Left colon (tissue), 2 donors: ENCODE measurements around the gene LY6G5C. TPM values are rescaled to one million over a fixed set of nuclear protein-coding genes. Genes with fewer than 3 reads are reported as not detected.
A peak's percentile ranks its signal among the peaks of the same experiment; 100 is the strongest.

Experiments used
- ATAC-seq: fragments of 200-7000 bp; cut with Tn5 transposase; one replicate; pipeline ENCODE4 v1.9.1; 2020; ENCODE audit warnings: mild to moderate bottlenecking, moderate library complexity
- DNase-seq, 2 donors: peaks; one replicate each; pipeline ENCODE4 v3.0.0-alpha.2; 2020
- intact Hi-C, 2 donors: fragments of 100-400 bp; cut with DNase I in 1 of 2; cut with micrococcal nuclease in 1 of 2; formaldehyde crosslinking; loops; one replicate each; pipeline versions ENCODE4 v1.11.2 to v1.14.0; 2022; cut with DNase I, micrococcal nuclease
- total RNA-seq, 2 donors: library from RNA; stranded (reverse); fragmentation: NEBNext Ultra II Directional; extraction: Animal tissue kit (Norgen Biotek cat#: 25700); gene quantifications; one replicate each; pipeline ENCODE4 v1.2.1, GENCODE V29; 2021
- donor health status: DM: no; HTN: no; CAD: no.
- donor health status: DM: yes; HTN: yes; CAD: no.

Gene LY6G5C
- total RNA-seq, 2 donors from 2014 or later: 1.6 to 2.5 TPM

GRCh38 chr6:31654574-31655348 is 26.1 kb downstream of the LY6G5C start:
- intact Hi-C loops: no loop called here
- no peak for DNase-seq
- no peak for ATAC-seq

- peak; percentile 70 for ATAC-seq
- intact Hi-C loops: no loop called here
- peak; percentile 92 to 93 for DNase-seq
These were observed 27.7 kb downstream of the LY6G5C start for GRCh38 chr6:31652925-31653724.

GRCh38 chr6:31651602-31652191 is 29.2 kb downstream of the LY6G5C start:
- intact Hi-C loops: no loop called here
- DNase-seq: peak in 1 of 2 donors; percentile 85
- peak; percentile 73 for ATAC-seq

GRCh38 chr6:31645325-31645724 is 35.5 kb downstream of the LY6G5C start:
- intact Hi-C loops: no loop called here
- DNase-seq (no peak), ATAC-seq (no peak)

GRCh38 chr6:31643818-31644454 is 36.9 kb downstream of the LY6G5C start:
- DNase-seq (no peak), ATAC-seq (peak; percentile 19)
- intact Hi-C loops: no loop called here

DNA sequence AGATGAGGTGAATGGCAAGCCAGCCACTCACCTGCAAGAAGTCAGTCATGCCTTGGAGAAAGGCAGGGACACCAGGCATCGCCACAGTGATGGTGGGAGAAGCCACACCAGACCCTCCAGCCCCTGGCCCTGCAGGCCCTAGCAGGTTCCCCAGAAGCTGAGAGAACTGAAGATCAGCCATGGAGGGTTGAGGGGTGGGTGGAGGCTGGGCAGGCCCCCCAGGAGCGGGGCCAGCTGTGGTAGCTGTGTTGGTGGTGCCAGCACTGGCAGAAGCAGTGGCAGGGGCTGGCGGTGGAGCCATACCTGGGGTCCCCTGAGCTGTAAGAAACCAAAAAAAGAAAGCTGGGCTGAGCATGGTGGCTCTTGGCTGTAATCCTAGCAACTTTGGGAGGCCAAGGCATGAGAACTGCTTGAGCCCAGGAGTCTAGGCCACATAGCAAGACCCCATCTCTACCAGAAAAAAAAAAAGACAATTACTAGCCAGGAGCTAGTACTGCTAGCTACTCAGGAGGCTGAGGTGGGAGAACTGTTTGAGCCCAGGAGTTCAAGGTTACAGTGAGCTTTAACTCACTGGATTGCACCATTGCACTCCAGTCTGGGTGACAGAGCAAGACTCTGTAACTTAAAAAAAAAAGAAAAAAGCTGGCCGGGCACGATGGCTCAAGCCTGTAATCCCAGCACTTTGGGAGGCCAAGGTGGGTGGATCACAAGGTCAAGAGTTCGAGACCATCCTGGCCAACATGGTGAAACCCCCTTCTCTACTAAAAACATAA is 37.9 kb downstream of the LY6G5C start:
- intact Hi-C loops: no loop called here
- DNase-seq (no peak), ATAC-seq (no peak)

DNA sequence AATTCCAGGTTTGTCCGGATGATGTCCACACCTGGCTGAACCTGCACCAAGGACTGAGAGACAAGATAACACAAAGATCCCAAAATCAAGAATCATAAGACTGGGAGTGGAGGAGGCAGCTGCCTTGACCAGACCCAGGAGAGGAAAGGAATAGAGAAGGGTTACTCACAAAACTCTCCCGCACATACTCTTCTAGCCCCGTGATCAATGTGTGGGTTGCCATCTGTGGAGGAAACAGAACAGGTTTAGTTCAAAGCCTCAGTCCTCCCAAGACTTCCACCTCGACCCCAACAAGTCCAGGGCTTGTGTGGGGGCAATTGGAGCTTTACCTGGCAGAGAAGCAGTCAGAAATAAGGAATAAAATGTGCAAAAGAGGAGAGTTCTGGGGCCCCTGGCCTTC is 39.5 kb downstream of the LY6G5C start:
- ATAC-seq: no peak
- DNase-seq: no peak
- intact Hi-C loops: no loop called here

GRCh38 chr6:31640612-31641011 is 40.3 kb downstream of the LY6G5C start:
- DNase-seq (no peak), ATAC-seq (no peak)
- intact Hi-C loops: no loop called here

GRCh38 chr6:31639449-31639861 is 41.4 kb downstream of the LY6G5C start:
- no peak for ATAC-seq
- intact Hi-C loops: no loop called here

DNA sequence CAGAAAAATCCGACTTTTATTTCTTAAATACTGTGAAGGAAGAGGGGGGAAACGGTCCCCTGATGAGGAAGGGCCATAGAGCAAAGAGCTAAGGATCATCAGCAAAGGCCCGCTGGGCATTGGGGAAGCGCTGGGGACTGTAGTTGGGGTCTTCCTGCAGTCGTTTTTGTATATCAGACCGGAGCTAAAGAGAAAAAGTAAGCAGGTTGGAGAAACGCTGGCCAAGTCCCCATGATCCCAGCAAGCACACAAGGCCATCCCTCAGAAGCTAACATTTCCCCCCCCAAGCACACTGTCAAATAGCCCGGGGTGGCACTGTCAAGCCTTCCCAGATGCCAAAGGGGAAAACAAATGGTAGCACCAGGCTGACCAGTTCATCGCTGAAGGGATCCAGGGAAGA is 41.8 kb downstream of the LY6G5C start:
- no peak for DNase-seq
- intact Hi-C loops: no loop called here
- ATAC-seq: no peak

More at GRCh38 chr6:31639449-31639861, 41.4 kb downstream of the LY6G5C start:
- DNase-seq: no peak

DNA sequence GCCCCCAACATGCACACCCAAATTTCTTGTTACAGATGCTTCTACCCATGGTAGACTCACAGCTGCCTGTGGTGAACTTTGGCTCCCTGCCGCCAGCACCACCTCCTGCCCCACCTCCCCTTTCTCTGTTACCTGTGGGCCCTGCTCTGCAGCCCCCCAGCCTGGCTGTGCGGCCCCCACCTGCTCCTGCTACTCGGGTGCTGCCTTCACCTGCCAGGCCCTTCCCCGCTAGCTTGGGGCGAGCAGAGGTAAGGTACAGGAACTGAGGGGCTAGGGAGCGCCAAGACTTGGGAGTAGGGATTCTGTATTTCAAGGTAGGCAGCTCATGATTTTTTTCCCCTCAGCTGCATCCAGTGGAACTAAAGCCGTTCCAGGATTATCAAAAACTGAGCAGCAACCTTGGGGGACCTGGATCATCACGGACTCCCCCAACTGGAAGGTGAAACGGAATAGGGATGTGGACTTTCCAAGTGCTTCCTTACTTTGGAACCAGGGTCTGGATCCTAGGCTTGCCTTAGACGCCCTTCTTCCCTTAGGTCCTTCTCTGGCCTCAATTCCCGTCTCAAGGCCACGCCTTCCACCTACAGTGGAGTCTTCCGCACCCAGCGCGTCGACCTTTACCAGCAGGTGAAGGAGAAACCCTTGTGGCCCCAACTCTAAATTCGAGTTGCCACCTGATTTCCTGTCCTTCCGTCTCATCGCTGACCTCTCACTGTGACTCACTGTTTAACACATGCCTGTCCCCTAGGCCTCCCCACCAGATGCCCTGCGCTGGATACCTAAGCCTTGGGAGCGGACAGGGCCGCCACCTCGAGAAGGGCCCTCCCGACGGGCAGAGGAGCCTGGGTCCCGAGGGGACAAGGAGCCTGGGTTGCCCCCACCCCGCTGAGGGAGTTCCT is 43.9 kb downstream of the LY6G5C start:
- no peak for ATAC-seq
- DNase-seq: no peak
- intact Hi-C loops: no loop called here

DNA sequence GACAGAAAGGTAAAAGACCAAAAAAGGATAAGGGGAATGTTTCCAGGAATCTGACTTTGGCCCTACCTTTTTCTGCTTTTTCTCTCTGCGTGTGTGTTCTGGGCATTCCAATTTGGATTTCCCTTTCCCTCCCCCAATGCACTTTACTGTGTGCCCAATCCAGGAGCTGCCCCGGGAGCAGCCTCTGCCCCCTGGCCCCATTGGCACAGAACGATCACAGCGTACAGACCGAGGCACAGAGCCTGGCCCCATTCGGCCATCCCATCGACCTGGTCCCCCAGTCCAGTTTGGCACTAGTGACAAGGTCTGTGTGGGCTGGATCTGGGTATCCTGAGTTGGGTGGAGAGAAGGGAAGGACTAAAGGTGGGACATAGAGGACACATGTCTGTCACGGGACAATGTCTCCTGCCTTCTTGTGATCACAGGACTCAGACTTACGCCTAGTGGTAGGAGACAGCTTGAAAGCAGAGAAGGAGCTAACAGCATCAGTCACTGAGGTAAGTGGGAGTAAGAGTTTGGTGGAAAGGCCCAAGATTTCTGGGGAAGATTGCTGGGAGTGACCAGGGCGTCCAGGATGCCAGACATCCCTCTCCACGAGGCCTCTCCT is 45.8 kb downstream of the LY6G5C start:
- ATAC-seq (no peak), DNase-seq (no peak)
- intact Hi-C loops: no loop called here

DNA sequence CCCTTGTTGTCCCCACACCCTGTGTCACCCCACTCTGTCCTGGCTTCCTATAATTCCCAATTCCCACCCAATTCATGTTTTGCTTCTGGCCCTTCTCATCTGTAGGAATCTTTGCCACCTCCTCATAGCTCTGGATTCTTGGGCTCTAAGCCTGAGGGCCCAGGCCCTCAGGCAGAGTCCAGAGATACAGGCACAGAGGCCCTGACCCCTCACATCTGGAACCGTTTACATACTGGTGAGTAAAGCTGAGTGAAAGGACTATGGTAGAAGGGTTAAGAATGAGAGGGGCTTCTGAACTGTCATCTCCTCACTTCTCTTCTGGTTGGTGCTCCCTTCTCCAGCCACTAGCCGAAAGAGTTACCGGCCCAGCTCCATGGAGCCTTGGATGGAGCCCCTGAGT is 46.7 kb downstream of the LY6G5C start:
- no peak for DNase-seq
- no peak for ATAC-seq
- intact Hi-C loops: no loop called here

DNA sequence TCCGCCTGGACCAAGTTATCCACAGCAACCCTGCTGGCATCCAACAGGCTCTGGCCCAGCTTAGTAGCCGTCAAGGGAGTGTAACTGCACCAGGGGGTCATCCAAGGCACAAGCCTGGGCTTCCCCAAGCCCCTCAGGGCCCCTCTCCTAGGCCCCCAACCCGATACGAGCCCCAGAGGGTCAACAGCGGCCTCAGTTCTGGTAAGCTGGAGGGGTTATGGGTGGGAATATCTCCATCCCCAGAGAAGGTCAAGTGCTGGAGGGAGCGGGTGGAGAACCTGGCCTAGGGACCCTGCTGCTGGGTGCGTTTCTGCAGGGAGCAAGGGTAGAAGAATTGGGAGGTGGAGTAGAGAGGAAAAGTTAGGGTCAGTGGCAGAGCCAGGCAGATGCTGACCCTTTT is 47.4 kb downstream of the LY6G5C start:
- ATAC-seq: no peak
- DNase-seq: no peak
- intact Hi-C loops: no loop called here

- intact Hi-C loops: no loop called here
- ATAC-seq (peak; percentile 5), DNase-seq (no peak)
These were observed 48.5 kb downstream of the LY6G5C start for GRCh38 chr6:31632279-31632946.

DNA sequence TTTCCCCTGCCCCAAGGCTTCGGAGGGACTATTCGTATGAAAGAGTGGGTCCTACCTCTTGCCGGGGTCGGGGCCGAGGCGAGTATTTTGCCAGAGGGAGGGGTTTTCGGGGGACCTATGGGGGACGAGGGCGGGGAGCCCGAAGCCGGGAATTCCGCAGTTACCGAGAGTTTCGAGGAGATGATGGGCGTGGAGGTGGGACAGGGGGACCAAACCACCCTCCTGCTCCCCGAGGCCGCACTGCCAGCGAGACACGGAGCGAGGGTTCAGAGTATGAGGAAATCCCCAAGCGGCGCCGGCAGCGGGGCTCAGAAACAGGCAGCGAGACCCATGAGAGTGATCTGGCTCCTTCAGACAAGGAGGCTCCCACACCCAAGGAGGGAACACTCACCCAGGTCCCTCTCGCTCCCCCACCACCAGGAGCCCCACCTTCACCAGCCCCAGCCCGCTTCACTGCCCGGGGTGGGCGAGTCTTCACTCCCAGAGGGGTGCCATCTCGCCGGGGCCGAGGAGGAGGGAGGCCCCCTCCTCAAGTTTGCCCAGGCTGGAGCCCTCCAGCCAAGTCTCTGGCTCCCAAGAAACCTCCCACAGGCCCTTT is 49.1 kb downstream of the LY6G5C start:
- DNase-seq: no peak
- peak; percentile 11 for ATAC-seq
- intact Hi-C loops: no loop called here
